ENCODE data around the gene ADAMTS15.
A peak's percentile ranks its signal among the peaks of the same experiment; 100 is the strongest.

Gene ADAMTS15

GRCh38 chr11:130448416-130449309 is at the start of gene ADAMTS15:
TSS of gene ADAMTS15 (plus strand) at chr11:130448645. CDS start at chr11:130448974, 329 bp downstream.
- peak; percentile 72 for DNase-seq (ENCODE audit: low spot score)

GRCh38 chr11:130399196-130399595 is 49.2 kb upstream of the ADAMTS15 start:
- DNase-seq (ENCODE audit: low spot score), result no peak

GRCh38 chr11:130400781-130401483 is 47.5 kb upstream of the ADAMTS15 start:
- DNase-seq (ENCODE audit: low spot score), result peak; percentile 55

GRCh38 chr11:130402570-130402969 is 45.9 kb upstream of the ADAMTS15 start:
- no peak for DNase-seq (ENCODE audit: low spot score)

GRCh38 chr11:130403271-130403804 is 45.1 kb upstream of the ADAMTS15 start:
- peak; percentile 83 for DNase-seq (ENCODE audit: low spot score)

GRCh38 chr11:130403967-130404366 is 44.5 kb upstream of the ADAMTS15 start:
- no peak for DNase-seq (ENCODE audit: low spot score)

- no peak for DNase-seq (ENCODE audit: low spot score)
Observed at GRCh38 chr11:130404727-130405126, 43.7 kb upstream of the ADAMTS15 start.

GRCh38 chr11:130405428-130405827 is 43.0 kb upstream of the ADAMTS15 start:
- DNase-seq (ENCODE audit: low spot score), result no peak

GRCh38 chr11:130407978-130408377 is 40.5 kb upstream of the ADAMTS15 start:
- DNase-seq (ENCODE audit: low spot score), result peak; percentile 90

- no peak for DNase-seq (ENCODE audit: low spot score)
Observed at GRCh38 chr11:130408401-130408890, 40.0 kb upstream of the ADAMTS15 start.

- DNase-seq (ENCODE audit: low spot score), result no peak
Observed at GRCh38 chr11:130408901-130409300, 39.5 kb upstream of the ADAMTS15 start.

- DNase-seq (ENCODE audit: low spot score), result no peak
Observed at GRCh38 chr11:130409594-130410388, 38.7 kb upstream of the ADAMTS15 start.

- no peak for DNase-seq (ENCODE audit: low spot score)
Observed at GRCh38 chr11:130411223-130411622, 37.2 kb upstream of the ADAMTS15 start.

- peak; percentile 95 for DNase-seq (ENCODE audit: low spot score)
Observed at GRCh38 chr11:130413405-130414106, 34.9 kb upstream of the ADAMTS15 start.

GRCh38 chr11:130414107-130415080 is 34.1 kb upstream of the ADAMTS15 start:
- no peak for DNase-seq (ENCODE audit: low spot score)

- no peak for DNase-seq (ENCODE audit: low spot score)
Observed at GRCh38 chr11:130415731-130416529, 32.5 kb upstream of the ADAMTS15 start.

- DNase-seq (ENCODE audit: low spot score), result no peak
Observed at GRCh38 chr11:130416530-130416882, 31.9 kb upstream of the ADAMTS15 start.

- DNase-seq (ENCODE audit: low spot score), result no peak
Observed at GRCh38 chr11:130416906-130417305, 31.5 kb upstream of the ADAMTS15 start.

- no peak for DNase-seq (ENCODE audit: low spot score)
Observed at GRCh38 chr11:130418210-130418609, 30.2 kb upstream of the ADAMTS15 start.

Measured in AG08395 (cell line).